HG03565 (cell line): ENCODE measurements around the gene AHI1.
"Not testable (repeated sequence)": the region's sequence is repeated elsewhere in the genome, so short reads cannot be mapped to it uniquely, and the experiment has no call there.

Experiments
- ATAC-seq: cut with Tn5 transposase; IDR thresholded peaks from one replicate; pipeline ENCODE4 v1.9.1; 2021; ENCODE audit warnings: mild to moderate bottlenecking, moderate library complexity; ENCODE audit not compliant: unreplicated experiment

The AHI1 gene

GRCh38 chr6:135506270-135506997 lies 8.9 kb upstream of the AHI1 start:
- ATAC-seq = peak; percentile 69

DNA sequence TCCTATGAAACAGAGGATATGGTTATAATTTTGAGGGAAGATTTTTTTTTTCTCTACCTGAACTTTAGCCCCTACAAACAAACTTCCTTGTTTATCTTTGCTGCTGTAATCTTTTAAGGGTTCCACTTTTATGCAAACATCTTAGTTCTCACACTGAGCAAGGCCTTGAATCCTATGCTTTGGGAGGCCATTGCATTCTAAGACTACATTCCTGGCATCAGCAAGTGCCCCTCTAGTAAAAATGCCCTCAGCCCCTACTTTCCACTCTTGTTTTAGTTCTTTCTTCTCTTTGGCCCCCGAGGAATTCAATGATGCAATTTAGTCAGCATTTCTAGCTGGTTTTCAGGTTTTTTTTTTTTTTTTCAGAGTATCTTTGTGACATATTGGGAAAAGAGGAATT lies 8.1 kb upstream of the AHI1 start:
- no peak for ATAC-seq

GRCh38 chr6:135505222-135505621 lies 7.7 kb upstream of the AHI1 start:
- ATAC-seq = no peak

GRCh38 chr6:135504734-135505133 lies 7.2 kb upstream of the AHI1 start:
- no peak for ATAC-seq

DNA sequence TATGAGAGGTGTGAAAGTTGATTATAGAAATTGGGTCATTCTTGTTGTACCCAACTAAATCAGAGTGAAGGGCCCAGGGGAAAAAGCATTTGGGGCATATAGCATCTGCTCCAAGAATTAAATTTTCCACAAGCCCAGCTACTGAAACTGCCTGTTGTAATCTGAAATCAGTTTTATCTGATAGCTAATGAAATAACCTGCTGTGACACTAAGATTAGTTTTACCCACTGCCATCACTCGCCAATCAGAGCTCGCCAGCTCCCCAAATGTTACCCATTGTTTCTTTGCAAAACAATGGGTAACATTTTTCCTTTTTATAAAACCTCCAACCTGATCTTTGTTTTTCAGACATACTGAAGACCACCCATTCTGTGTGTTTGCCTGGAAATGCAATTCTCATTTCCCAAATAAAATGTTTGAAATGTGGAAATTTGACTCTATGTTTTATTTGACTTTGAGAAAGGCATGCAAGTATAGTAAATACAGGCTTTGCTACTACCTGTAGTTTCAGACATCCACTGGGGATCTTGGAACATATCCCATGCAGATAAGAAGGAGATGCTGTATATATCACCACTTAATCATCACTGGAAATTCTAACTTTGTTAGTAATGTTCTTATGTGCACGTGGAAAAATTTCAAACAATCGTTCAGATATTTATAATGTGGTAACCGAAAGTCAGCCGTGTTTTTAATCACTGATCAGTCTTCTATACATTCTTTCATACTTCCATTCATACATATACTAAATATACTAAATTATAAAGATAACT lies 6.3 kb upstream of the AHI1 start:
- ATAC-seq = no peak

DNA sequence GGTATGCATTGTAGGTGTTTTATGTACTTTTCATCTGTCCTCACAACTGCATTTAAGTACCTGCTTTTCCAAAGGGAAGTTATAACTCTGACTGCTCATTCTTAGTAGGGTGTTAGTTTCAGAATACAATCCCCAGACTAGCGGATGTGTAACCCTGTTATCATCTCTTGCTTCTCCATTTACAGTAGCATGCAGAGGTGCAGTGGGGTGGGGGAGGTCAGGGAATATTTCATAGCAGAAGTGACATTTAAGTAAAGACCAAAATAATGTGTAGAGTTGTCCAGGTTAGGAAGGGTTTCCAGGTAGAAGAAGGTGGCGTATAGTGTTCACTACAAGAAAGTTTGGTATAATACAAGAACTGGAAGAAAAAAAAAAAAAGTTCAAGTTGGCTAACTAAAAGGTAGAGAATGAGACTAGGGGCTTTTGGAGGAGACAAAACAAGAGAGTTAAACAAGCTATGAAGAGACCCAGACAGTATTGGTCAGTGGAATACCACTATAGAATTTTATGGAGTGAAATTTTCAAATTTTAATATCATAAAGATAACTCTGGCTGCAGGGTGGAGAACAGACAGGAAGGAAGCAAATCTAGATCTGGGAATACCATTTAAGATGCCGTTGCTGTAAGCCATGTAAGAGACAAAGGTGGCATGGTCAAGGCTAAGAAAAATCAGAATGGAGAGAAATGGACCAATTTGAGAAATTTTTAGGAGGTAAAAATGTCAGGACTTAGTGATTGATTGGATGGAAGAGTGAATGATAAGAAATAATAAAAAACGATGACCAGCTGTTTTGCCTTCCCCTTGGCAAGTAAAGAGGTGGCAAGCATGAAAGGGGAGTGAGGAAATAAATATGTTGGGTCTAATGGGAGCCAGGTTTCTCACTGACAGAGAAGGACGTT lies 2.2 kb upstream of the AHI1 start:
- no peak for ATAC-seq

GRCh38 chr6:135498185-135498841 lies 773 bp upstream of the AHI1 start:
- ATAC-seq = peak; percentile 30

DNA sequence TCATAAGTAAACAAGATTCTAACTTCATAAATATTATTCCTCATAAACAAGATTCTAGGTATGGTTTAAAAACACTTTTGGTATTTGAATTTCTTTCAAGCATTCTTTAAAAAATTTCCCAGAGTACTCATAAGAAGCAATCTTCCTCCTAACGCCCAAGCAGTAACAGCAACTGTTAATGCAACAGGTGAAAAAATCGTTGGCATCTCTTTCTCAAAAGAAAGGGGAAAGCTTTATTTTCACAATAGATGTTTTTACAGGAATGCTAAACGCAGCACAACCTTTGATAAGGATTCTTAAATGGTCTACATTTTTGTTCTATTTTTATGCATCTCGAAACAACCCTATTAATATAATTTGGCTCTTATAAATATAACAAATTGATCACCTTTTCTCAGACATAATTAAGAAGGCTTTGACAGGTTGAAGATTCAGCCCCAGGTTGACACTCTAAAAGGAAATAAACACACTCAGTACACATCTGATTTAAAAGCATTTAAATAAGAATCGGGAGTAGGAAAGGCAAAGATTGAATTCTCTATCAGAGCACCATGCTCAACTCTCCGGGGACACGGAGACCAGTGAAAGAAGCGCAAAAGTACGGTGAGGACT lies 634 bp downstream of the AHI1 start:
- ATAC-seq = no peak

DNA sequence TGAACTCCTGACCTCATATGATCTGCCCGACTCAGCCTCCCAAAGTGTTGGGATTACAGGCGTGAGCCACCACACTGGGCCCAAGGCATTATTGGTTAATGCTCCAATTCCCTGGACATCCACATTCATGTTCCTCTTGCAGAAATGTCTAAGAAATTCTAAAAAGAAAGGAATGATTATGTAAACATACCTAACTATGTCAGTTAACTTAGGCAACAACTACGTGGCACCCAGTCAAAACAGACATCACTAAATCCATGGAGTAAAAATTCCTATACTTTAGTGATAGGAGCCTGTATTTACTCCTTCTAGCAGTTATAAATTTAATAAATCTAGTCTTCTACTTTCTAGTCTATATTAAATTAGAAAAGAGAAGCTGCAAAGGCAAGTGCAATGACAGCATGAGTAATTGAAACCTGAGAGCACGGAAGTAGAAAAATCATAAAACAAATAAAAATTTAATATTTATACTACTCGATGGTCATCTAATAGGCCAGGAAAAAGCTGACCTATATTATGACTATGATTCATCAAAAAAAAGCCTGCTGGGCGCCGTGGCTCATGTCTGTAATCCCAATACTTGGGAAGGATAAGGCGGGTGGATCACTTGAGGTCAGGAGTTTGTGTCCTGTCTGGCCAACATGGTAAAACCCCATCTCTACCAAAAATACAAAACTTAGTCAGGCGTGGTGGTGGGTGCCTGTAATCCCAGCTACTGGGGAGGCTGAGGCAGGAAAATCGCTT lies 4.2 kb downstream of the AHI1 start:
- no peak for ATAC-seq

DNA sequence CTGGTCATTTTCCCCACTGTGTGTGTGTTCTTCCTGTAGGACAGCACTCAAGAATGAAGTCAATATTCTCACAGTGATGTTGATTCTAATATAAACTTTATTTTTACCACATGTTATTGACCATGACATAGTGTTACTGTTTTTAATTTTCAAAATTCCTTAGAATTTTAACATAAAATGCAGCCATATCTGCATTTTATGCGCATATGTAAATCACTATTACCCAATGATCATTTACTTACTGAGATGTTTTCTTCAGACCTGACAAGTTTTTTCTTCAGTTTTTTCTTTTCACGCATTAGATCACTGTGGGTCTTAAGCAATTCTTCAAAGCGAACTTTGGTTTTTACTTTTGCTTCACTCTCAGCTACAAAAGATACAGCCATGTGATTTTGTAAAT lies 7.2 kb downstream of the AHI1 start:
- no peak for ATAC-seq

DNA sequence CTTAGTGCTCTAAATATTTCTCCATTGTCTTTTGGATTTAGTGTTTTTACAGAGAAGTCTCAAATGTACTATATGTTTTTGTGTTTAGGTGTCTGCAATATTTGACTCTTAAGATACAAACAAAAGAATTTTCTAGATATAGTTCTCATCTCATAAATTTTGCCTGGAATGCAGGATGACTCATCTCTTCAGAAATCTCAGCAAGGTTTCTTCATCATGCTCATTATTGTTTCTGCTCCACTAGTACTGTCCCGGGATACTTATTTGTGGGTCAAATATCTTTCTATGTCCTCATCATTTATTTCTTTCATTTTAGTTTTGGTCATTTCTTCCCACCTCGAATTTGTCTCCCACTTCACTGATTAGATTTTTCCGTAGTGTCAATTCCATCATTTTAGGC lies 9.5 kb downstream of the AHI1 start:
- no peak for ATAC-seq

- ATAC-seq = not testable (repeated sequence)
These were observed 13.6 kb downstream of the AHI1 start for GRCh38 chr6:135483903-135484302.

DNA sequence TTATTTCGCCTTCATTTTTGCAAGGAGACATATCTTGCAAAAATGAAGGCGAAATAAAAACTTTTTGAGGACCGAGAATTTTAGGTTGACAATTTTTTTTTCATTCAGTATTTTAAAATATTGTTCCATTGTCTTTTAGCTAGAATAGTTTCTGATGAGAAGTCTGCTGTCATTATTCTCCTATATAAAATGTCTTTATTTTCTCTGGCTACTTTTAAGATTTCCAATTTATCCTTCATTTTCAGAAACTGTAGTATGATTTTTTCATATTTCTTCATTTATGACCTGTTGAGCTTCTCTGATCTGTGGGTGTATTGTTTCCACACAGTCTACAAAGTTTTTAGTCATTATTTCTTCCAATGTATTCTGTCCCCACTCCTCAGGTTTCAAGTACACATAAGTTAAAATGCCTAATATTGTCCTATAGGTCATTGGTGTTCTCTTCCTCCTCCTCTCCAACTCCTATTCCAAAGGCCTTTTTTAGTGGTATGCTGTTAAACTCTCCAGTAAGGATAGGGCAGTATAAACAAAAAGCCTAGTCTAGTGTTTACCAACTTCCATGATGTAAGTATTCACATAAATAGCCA lies 15.7 kb downstream of the AHI1 start:
- no peak for ATAC-seq

DNA sequence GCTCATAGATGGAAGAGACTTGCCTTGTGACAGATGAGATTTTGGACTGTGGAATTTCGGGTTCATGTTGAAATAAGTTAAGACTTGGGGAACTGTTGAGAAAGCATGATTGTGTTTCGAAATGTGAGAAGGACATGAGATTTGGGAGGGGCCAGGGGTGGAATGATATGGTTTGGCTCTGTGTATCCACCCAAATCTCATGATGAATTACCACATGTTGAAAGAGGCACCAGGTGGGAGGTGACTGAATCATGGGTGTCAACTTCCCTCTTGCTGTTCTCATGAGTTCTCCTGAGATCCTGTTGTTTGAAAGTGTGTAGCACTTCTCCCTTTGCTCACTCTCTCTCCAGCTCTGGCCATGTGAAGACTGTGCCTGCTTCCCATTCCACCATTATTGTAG lies 17.9 kb downstream of the AHI1 start:
- no peak for ATAC-seq

DNA sequence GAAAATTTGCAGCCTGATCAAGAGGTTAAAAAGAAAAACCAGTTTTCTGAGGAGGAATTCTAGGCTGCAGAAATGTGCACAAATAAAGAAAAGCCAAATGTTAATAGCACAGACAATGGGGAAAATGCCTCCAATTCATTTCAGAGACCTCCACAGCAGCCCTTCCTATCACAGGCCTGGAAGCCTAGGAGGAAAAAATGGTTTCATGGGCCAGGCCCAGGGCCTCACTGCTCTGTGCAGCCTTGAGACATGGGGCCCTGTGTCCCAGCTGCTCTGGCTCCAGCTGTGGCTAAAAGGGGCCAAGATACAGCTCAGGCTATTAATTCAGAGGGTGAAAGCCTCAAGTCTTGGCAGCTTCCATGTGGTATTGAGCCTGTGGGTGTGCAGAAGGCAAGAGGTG lies 18.9 kb downstream of the AHI1 start:
- ATAC-seq = no peak

GRCh38 chr6:135475292-135475886 lies 22.2 kb downstream of the AHI1 start:
- ATAC-seq = no peak

- no peak for ATAC-seq
These were observed 23.2 kb downstream of the AHI1 start for GRCh38 chr6:135474362-135474761.

DNA sequence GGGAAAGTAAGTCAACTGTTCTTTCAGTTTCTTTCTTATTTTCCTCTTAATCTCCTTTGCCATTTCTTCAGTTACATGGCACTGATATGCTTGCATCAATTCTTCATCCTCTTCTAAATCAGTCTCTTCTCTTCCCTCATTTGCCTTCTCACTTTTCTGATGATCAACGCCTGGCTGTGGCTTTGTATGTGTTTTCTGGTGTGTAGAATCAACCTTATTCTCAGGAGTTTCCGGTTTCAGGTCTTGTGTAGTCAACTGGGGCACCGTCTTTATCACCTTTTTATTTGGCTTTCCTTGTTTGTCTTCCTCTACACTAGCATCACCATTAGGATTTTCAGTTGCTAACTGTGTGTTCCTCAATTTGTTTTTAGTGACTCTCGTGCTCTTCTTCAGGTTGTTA lies 31.6 kb downstream of the AHI1 start:
- no peak for ATAC-seq

GRCh38 chr6:135465307-135465706 lies 32.2 kb downstream of the AHI1 start:
- peak; percentile 68 for ATAC-seq
